ENCODE results near the gene CNBD2. TPM values are rescaled to one million over a fixed set of nuclear protein-coding genes. Genes with fewer than 3 reads are reported as not detected.

The CNBD2 gene
- total and polyA plus RNA-seq, 2 donors (not counting 1 experiment from before 2014, with no cell fraction given) = 8.5 to 19.2 TPM

- H2AFZ ChIP-seq (ENCODE audit: insufficient read depth, low read depth, low read length, poor library complexity, severe bottlenecking) = no peak overlapping the region
- H3K27ac ChIP-seq (ENCODE audit: low read length in 2 of 2) = no peak overlapping the region
- H4K20me1 ChIP-seq (ENCODE audit: control insufficient read depth, insufficient read depth, low read length, poor library complexity, severe bottlenecking) = no peaks in the 10 kb centered on the region
- no peaks in the 10 kb centered on the region for H3K9me3 Mint-ChIP-seq (ENCODE audit: insufficient read depth)
- intact Hi-C loops (cut with micrococcal nuclease) = no loop called here
- H3K79me2 ChIP-seq (ENCODE audit: control insufficient read depth, insufficient read depth, low read length) = no peaks in the 10 kb centered on the region
- no peak overlapping the region for H3K27ac Mint-ChIP-seq
- no peaks in the 10 kb centered on the region for H3K27me3 ChIP-seq (replicated peaks in 1 of 4; ENCODE audit: control extremely low read depth in 1 of 4, control insufficient read depth in 3 of 4, insufficient read depth in 4 of 4, low read length in 3 of 4)
- no peak overlapping the region for H3K9ac ChIP-seq (ENCODE audit: low read length)
- H3K9me3 ChIP-seq (ENCODE audit: control extremely low read depth in 1 of 3, control insufficient read depth in 2 of 3, insufficient read depth in 1 of 3, low read length in 2 of 3) = no peaks in the 10 kb centered on the region
- no peaks in the 10 kb centered on the region for H3K36me3 ChIP-seq (replicated peaks in 1 of 2; ENCODE audit: control extremely low read depth in 1 of 2, control insufficient read depth in 1 of 2, extremely low read depth in 1 of 2, insufficient read depth in 2 of 2, low read length in 1 of 2)
- DNase-seq (no peak), ATAC-seq (ENCODE audit: low read depth) (no peak)
- H3K4me3 ChIP-seq (ENCODE audit: control extremely low read depth in 1 of 5, extremely low read depth in 1 of 5, insufficient read depth in 1 of 5, low read depth in 2 of 5, low read length in 4 of 5) = no peak overlapping the region
- H3K4me1 ChIP-seq (ENCODE audit: control insufficient read depth in 2 of 2, insufficient read depth in 2 of 2, low read length in 2 of 2) = no peaks in the 10 kb centered on the region
- no peak for TF ChIP-seq EZH2 (IDR thresholded peaks at IDR 0.05; ENCODE audit: borderline replicate concordance, insufficient read depth, low read depth, low read length, poor library complexity, severe bottlenecking)
- TF ChIP-seq, protein P1, sequence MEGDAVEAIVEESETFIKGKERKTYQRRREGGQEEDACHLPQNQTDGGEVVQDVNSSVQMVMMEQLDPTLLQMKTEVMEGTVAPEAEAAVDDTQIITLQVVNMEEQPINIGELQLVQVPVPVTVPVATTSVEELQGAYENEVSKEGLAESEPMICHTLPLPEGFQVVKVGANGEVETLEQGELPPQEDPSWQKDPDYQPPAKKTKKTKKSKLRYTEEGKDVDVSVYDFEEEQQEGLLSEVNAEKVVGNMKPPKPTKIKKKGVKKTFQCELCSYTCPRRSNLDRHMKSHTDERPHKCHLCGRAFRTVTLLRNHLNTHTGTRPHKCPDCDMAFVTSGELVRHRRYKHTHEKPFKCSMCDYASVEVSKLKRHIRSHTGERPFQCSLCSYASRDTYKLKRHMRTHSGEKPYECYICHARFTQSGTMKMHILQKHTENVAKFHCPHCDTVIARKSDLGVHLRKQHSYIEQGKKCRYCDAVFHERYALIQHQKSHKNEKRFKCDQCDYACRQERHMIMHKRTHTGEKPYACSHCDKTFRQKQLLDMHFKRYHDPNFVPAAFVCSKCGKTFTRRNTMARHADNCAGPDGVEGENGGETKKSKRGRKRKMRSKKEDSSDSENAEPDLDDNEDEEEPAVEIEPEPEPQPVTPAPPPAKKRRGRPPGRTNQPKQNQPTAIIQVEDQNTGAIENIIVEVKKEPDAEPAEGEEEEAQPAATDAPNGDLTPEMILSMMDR (IDR thresholded peaks at IDR 0.05) = no peak
- H3K4me3 Mint-ChIP-seq = no peak overlapping the region
- 90% methylated on average over 10 of the region's 13 CpGs for WGBS (ENCODE audit: insufficient coverage)
- ChIA-PET CTCF (no interaction called here), POLR2A (interaction anchor here (0.6 kb wide), 1 partner anchor 1384 kb away, joined by 4 read pairs; no protein-coding TSS in a partner anchor)
- no peak overlapping the region for H3K4me2 ChIP-seq (replicated peaks; ENCODE audit: low read depth, low read length, poor library complexity, severe bottlenecking)
- peaks cover 33% of the 10 kb centered on the region for H3K27me3 Mint-ChIP-seq
- no peaks in the 10 kb centered on the region for H3K4me1 Mint-ChIP-seq
These were observed 59.9 kb downstream of the CNBD2 start for GRCh38 chr20:36028106-36028808.

DNA sequence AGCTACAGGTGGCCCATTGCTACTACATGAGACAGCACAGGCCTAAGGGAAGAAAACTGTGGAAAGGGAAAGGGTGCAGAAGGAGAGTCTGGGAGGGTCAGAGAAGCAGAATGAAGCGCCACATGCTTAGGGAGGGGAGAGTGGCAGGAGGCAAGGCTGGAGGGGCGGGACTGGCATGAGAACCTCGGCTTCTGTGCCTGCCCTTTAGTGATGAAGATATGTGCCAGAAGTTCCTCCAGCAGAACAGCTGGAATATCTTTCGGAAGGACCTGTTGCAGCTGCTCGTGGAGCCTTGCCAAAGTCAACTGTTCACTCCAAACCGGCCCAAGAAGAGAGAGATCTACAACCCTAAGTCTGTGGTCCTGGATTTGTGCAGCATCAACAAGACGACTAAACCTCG is 61.8 kb downstream of the CNBD2 start:
- no peak for TF ChIP-seq EZH2 (IDR thresholded peaks at IDR 0.05; ENCODE audit: borderline replicate concordance, insufficient read depth, low read depth, low read length, poor library complexity, severe bottlenecking)
- TF ChIP-seq, protein P1 (IDR thresholded peaks at IDR 0.05) = no peak
- CTCF ChIA-PET = no interaction called here
- no peaks in the 10 kb centered on the region for H3K9me3 ChIP-seq (ENCODE audit: control extremely low read depth in 1 of 3, control insufficient read depth in 2 of 3, insufficient read depth in 1 of 3, low read length in 2 of 3)
- no peaks in the 10 kb centered on the region for H3K36me3 ChIP-seq (replicated peaks in 1 of 2; ENCODE audit: control extremely low read depth in 1 of 2, control insufficient read depth in 1 of 2, extremely low read depth in 1 of 2, insufficient read depth in 2 of 2, low read length in 1 of 2)
- H3K4me2 ChIP-seq (replicated peaks; ENCODE audit: low read depth, low read length, poor library complexity, severe bottlenecking) = no peak overlapping the region
- H3K27me3 Mint-ChIP-seq = peaks cover 43% of the 10 kb centered on the region
- DNase-seq (no peak), ATAC-seq (ENCODE audit: low read depth) (no peak)
- H4K20me1 ChIP-seq (ENCODE audit: control insufficient read depth, insufficient read depth, low read length, poor library complexity, severe bottlenecking) = no peaks in the 10 kb centered on the region
- H3K4me3 ChIP-seq (ENCODE audit: control extremely low read depth in 1 of 5, extremely low read depth in 1 of 5, insufficient read depth in 1 of 5, low read depth in 2 of 5, low read length in 4 of 5) = no peak overlapping the region
- intact Hi-C loops (cut with micrococcal nuclease) = no loop called here
- no peak overlapping the region for H3K27ac ChIP-seq (ENCODE audit: low read length in 2 of 2)
- no peaks in the 10 kb centered on the region for H3K27me3 ChIP-seq (replicated peaks in 1 of 4; ENCODE audit: control extremely low read depth in 1 of 4, control insufficient read depth in 3 of 4, insufficient read depth in 4 of 4, low read length in 3 of 4)
- H3K27ac Mint-ChIP-seq = no peak overlapping the region
- POLR2A ChIA-PET = no interaction called here
- 88% methylated on average over 6 of the region's 8 CpGs for WGBS (ENCODE audit: insufficient coverage)
- H3K9me3 Mint-ChIP-seq (ENCODE audit: insufficient read depth) = no peaks in the 10 kb centered on the region
- H3K9ac ChIP-seq (ENCODE audit: low read length) = no peak overlapping the region
- H2AFZ ChIP-seq (ENCODE audit: insufficient read depth, low read depth, low read length, poor library complexity, severe bottlenecking) = no peak overlapping the region
- H3K4me3 Mint-ChIP-seq = no peak overlapping the region
- H3K79me2 ChIP-seq (ENCODE audit: control insufficient read depth, insufficient read depth, low read length) = no peaks in the 10 kb centered on the region
- no peaks in the 10 kb centered on the region for H3K4me1 Mint-ChIP-seq
- no peaks in the 10 kb centered on the region for H3K4me1 ChIP-seq (ENCODE audit: control insufficient read depth in 2 of 2, insufficient read depth in 2 of 2, low read length in 2 of 2)

Data from B cell (primary cell).